Parathyroid adenoma (tissue), 2 donors: Measurements from ENCODE around the gene LARP4.
"Not testable (repeated sequence)": the region's sequence is repeated elsewhere in the genome, so short reads cannot be mapped to it uniquely, and the experiment has no call there.

Experiments used
- H2AFZ ChIP-seq: fragments of 300-600 bp; sonication (generic); one replicate; pipeline ENCODE4 v1.7.0; 2017; ENCODE audit warnings: antibody characterized with exemption, mild to moderate bottlenecking
- H3K27ac ChIP-seq: fragments of 300-600 bp; sonication (generic); one replicate; pipeline ENCODE4 v1.7.0; 2017
- H3K27me3 ChIP-seq: fragments of 300-600 bp; sonication (generic); one replicate; pipeline ENCODE4 v1.7.0; 2017; ENCODE audit warnings: low read length; ENCODE audit not compliant: control insufficient read depth, insufficient read depth
- H3K36me3 ChIP-seq: fragments of 300-600 bp; sonication (generic); one replicate; pipeline ENCODE4 v1.7.0; 2017; ENCODE audit warnings: low read length; ENCODE audit not compliant: control insufficient read depth, insufficient read depth
- H3K4me1 ChIP-seq: fragments of 300-600 bp; sonication (generic); one replicate; pipeline ENCODE4 v1.7.0; 2017; ENCODE audit warnings: control low read depth
- H3K4me2 ChIP-seq: fragments of 300-600 bp; sonication (generic); one replicate; pipeline ENCODE4 v1.7.0; 2017; ENCODE audit warnings: low read length
- H3K4me3 ChIP-seq: fragments of 300-600 bp; sonication (generic); one replicate; pipeline ENCODE4 v1.7.0; 2017; ENCODE audit warnings: low read depth, low read length
- H3K79me2 ChIP-seq: fragments of 300-600 bp; sonication (generic); one replicate; pipeline ENCODE4 v1.7.0; 2017; ENCODE audit warnings: control low read depth
- H3K9ac ChIP-seq: fragments of 300-600 bp; sonication (generic); one replicate; pipeline ENCODE4 v1.7.0; 2017; ENCODE audit warnings: mild to moderate bottlenecking
- H3K9me3 ChIP-seq: fragments of 300-600 bp; sonication (generic); one replicate; pipeline ENCODE4 v1.7.0; 2017; ENCODE audit warnings: low read length; ENCODE audit not compliant: control insufficient read depth
- TF ChIP-seq, protein P1 (sequence below): fragments of 300-600 bp; sonication (generic); IDR thresholded peaks from one replicate; pipeline ENCODE4 v1.7.0; 2017; ENCODE audit warnings: antibody characterized with exemption, mild to moderate bottlenecking
- donor health status: primary hyperparathyroidism.

LARP4 gene

DNA sequence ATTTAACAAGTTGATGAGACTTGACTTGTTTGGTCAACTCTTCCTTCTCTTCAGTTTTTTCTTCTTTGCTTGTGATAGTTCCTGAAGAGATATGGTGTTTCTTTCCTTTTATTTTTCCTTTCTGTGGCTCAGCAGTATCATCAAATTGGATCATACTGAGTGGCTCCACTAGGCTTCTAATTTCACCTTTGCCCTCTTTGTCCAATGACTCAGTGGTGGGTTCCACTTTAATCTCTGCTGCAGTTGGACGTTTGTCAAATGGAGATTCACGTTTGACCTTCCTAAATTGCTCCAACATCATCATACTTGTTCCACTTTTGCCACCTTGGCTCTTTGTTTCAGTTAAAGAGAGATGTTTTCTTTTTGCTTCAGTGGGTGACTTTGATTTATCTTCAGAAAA lies 45.8 kb upstream of the LARP4 start:
- H3K27ac ChIP-seq, result no peak overlapping the region
- TF ChIP-seq, protein P1, sequence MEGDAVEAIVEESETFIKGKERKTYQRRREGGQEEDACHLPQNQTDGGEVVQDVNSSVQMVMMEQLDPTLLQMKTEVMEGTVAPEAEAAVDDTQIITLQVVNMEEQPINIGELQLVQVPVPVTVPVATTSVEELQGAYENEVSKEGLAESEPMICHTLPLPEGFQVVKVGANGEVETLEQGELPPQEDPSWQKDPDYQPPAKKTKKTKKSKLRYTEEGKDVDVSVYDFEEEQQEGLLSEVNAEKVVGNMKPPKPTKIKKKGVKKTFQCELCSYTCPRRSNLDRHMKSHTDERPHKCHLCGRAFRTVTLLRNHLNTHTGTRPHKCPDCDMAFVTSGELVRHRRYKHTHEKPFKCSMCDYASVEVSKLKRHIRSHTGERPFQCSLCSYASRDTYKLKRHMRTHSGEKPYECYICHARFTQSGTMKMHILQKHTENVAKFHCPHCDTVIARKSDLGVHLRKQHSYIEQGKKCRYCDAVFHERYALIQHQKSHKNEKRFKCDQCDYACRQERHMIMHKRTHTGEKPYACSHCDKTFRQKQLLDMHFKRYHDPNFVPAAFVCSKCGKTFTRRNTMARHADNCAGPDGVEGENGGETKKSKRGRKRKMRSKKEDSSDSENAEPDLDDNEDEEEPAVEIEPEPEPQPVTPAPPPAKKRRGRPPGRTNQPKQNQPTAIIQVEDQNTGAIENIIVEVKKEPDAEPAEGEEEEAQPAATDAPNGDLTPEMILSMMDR, result no peak
- H3K9ac ChIP-seq, result no peak overlapping the region
- no peak overlapping the region for H2AFZ ChIP-seq
- H3K4me1 ChIP-seq, result no peaks in the 10 kb centered on the region
- no peaks in the 10 kb centered on the region for H3K9me3 ChIP-seq
- no peaks in the 10 kb centered on the region for H3K27me3 ChIP-seq
- H3K36me3 ChIP-seq, result no peaks in the 10 kb centered on the region
- no peak overlapping the region for H3K4me2 ChIP-seq
- no peaks in the 10 kb centered on the region for H3K79me2 ChIP-seq
- no peak overlapping the region for H3K4me3 ChIP-seq

DNA sequence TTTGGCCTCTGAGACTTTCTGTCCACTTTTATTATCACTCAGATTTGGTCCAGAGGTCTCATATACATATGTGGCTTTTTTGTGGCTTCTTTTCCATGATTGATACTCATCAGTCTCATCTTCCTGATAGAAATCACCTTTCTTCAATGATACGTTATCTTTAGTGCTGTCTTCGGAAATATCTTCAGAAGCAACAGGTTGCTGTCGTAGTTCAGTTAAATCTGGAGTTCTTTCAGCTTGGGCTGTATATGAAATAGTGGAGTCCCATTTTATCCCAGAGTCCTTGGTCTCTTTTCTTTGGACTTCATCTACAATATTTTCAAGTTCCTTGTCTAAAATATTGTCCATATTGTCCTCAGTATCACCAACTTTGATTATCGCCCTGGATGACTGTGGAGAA lies 45.3 kb upstream of the LARP4 start:
- Histone ChIP-seq H3K4me1 (no peaks in the 10 kb centered on the region), H3K4me2 (peak overlapping the region; percentile 34), H3K9ac (no peak overlapping the region), H3K36me3 (no peaks in the 10 kb centered on the region), H3K9me3 (no peaks in the 10 kb centered on the region), H3K79me2 (no peaks in the 10 kb centered on the region), H2AFZ (no peak overlapping the region), H3K4me3 (no peak overlapping the region), H3K27me3 (no peaks in the 10 kb centered on the region), H3K27ac (no peak overlapping the region)
- TF ChIP-seq, protein P1, result no peak

DNA sequence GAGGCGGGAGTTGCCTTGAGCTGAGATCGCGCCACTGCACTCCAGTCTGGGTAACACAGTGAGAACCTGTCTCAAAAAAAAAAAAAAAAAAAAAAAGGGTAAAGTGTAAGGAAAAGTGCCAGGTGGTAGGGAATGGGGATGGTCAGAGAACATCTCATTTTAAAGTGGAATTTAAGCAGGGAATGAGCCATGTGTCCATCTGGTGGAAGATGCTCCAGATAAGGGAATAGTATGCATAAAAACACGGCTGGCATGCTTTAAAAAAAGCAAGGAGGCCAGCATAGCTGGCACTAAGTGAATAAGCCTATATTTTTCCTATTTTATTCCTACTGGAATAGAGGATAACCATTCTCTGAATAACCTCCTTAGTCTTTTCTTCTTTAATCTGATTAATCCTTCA lies 38.0 kb upstream of the LARP4 start:
- Histone ChIP-seq H3K79me2 (no peaks in the 10 kb centered on the region), H3K4me3 (no peak overlapping the region), H3K4me2 (no peak overlapping the region), H3K9me3 (no peaks in the 10 kb centered on the region), H2AFZ (no peak overlapping the region), H3K9ac (no peak overlapping the region), H3K27ac (no peak overlapping the region), H3K36me3 (no peaks in the 10 kb centered on the region), H3K4me1 (no peaks in the 10 kb centered on the region), H3K27me3 (no peaks in the 10 kb centered on the region)
- TF ChIP-seq, protein P1, result no peak

DNA sequence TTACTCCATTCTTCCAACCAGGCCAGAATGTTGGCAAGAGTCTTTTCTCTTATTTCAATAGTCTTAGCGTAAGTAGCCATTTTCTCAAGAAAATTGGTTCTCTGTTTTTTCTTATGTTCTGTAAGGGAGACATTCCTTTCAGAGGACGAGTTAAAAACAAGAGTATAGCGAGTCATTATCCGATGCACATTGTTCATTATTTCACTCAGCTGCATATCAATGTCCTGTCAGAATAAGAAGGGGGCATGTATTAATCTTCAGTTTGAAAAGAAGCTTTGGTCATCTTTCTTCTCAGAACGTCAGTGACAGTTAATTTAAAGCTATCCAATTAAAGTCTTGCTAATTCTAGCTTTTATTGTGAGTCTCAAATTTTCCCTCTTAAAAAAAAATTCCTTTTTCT lies 37.5 kb upstream of the LARP4 start:
- TF ChIP-seq, protein P1, result no peak
- H3K27me3 ChIP-seq, result no peaks in the 10 kb centered on the region
- no peaks in the 10 kb centered on the region for H3K4me1 ChIP-seq
- no peak overlapping the region for H3K4me3 ChIP-seq
- H3K9ac ChIP-seq, result no peak overlapping the region
- no peak overlapping the region for H3K27ac ChIP-seq
- no peaks in the 10 kb centered on the region for H3K36me3 ChIP-seq
- no peak overlapping the region for H3K4me2 ChIP-seq
- no peak overlapping the region for H2AFZ ChIP-seq
- no peaks in the 10 kb centered on the region for H3K79me2 ChIP-seq
- no peaks in the 10 kb centered on the region for H3K9me3 ChIP-seq

DNA sequence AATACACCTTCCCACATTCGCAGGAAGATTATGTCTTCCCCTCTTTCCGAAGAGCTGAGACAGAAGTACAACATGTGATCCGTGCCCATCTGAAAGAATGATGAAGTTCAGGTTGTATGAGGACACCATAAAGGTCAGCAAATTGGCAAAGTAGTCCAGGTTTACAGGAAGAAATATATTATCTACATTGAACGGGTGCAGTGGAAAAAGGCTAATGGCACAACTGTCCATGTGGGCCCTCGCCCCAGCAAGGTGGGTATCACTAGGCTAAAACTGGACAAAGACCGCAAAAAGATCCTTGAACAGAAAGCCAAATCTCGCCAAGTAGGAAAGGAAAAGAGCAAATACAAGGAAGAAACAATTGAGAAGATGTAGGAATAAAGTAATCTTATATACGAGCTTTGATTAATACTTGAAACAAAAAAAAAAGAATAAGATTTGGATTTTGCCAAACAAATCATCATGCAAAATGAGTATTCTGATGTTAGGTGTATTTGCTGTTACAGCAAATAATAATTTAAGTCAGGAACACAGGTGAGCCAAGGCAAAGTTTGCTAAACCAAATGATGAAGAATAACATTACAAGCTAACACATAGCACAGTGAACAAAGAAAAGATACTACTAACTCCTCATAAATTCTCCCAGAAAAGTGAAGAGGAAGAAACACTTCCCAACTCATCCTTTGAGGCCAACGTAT lies 34.8 kb upstream of the LARP4 start:
- H3K27ac ChIP-seq, result no peak overlapping the region
- H3K9me3 ChIP-seq, result no peaks in the 10 kb centered on the region
- TF ChIP-seq, protein P1, result no peak
- no peaks in the 10 kb centered on the region for H3K4me1 ChIP-seq
- no peaks in the 10 kb centered on the region for H3K36me3 ChIP-seq
- no peaks in the 10 kb centered on the region for H3K79me2 ChIP-seq
- no peak overlapping the region for H2AFZ ChIP-seq
- H3K4me3 ChIP-seq, result no peak overlapping the region
- H3K4me2 ChIP-seq, result no peak overlapping the region
- H3K27me3 ChIP-seq, result no peaks in the 10 kb centered on the region
- H3K9ac ChIP-seq, result no peak overlapping the region

DNA sequence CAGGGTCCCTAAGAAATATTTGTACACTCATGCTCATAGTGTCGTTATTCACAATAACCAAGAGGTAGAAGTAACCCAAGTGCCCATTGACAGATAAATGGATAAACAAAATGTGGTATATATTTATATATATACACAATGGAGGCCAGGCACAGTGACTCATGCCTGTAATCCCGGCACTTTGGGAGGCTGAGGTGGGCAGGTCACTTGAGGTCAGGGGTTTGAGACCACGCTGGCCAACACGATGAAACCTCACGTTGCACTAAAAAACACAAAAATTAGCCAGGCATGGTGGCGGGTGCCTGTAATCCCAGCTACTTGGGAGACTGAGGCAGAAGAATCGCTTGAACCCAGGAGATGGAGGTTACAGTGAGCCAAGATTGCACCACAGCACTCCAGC lies 30.0 kb upstream of the LARP4 start:
- not testable (repeated sequence) for H3K36me3 ChIP-seq, H3K4me1 ChIP-seq, H3K4me2 ChIP-seq, H3K79me2 ChIP-seq, H3K27ac ChIP-seq, H3K27me3 ChIP-seq, H3K9ac ChIP-seq, H3K4me3 ChIP-seq, H3K9me3 ChIP-seq, H2AFZ ChIP-seq
